Fibroblast of lung (primary cell): ENCODE measurements around the gene CACNA2D3.

ENCODE experiments used
- EZH2 ChIP-seq: IDR thresholded peaks from 2 replicates; pipeline ENCODE4 v1.5.1; 2012; ENCODE audit warnings: low read length, control low read depth, mild to moderate bottlenecking; ENCODE audit errors: missing control alignments
- TF ChIP-seq, protein P1 (sequence below), 2 donors: IDR thresholded peaks in 1 of 2; conservative IDR thresholded peaks in 1 of 2; 1 replicate in 1 of 2; 2 replicates in 1 of 2; pipeline ENCODE4 v1.5.1; 2011 to 2012; ENCODE audit warnings: low read length in 2 of 2, control low read depth in 1 of 2, inconsistent platforms in 1 of 2, low read depth in 1 of 2, mild to moderate bottlenecking in 1 of 2

GRCh38 chr3:54955496-54955895 is 833.1 kb downstream of the CACNA2D3 start:
- TF ChIP-seq, protein P1, sequence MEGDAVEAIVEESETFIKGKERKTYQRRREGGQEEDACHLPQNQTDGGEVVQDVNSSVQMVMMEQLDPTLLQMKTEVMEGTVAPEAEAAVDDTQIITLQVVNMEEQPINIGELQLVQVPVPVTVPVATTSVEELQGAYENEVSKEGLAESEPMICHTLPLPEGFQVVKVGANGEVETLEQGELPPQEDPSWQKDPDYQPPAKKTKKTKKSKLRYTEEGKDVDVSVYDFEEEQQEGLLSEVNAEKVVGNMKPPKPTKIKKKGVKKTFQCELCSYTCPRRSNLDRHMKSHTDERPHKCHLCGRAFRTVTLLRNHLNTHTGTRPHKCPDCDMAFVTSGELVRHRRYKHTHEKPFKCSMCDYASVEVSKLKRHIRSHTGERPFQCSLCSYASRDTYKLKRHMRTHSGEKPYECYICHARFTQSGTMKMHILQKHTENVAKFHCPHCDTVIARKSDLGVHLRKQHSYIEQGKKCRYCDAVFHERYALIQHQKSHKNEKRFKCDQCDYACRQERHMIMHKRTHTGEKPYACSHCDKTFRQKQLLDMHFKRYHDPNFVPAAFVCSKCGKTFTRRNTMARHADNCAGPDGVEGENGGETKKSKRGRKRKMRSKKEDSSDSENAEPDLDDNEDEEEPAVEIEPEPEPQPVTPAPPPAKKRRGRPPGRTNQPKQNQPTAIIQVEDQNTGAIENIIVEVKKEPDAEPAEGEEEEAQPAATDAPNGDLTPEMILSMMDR (conservative IDR thresholded peaks at IDR 0.05 in 1 of 2, IDR thresholded peaks at IDR 0.05 in 1 of 2; ENCODE audit: low read depth in 1 of 2, low read length in 2 of 2): no peak
- TF ChIP-seq EZH2: no peak
